RWPE2 (cell line): ENCODE results near the gene KNOP1.

ENCODE experiments used
- ATAC-seq: fragments of 200-7000 bp; cut with Tn5 transposase; 3 replicates; pipeline ENCODE4 v1.9.1; 2021; ENCODE audit warnings: low read depth
- DNase-seq: peaks from one replicate; pipeline ENCODE4 v3.0.0-alpha.2; 2020; ENCODE audit warnings: low spot score
- H3K27ac ChIP-seq: fragments of 450-650 bp; 2 replicates; pipeline ENCODE4 v1.5.1; 2017; ENCODE audit warnings: mild to moderate bottlenecking; ENCODE audit not compliant: poor library complexity, severe bottlenecking
- H3K27me3 ChIP-seq: fragments of 250-450 bp; sonication (Bioruptor Pico); 2 replicates; pipeline ENCODE4 v1.5.1; 2021; ENCODE audit warnings: mild to moderate bottlenecking, moderate library complexity; ENCODE audit not compliant: insufficient read depth, poor library complexity, severe bottlenecking
- H3K36me3 ChIP-seq: fragments of 250-450 bp; sonication (Bioruptor Pico); 2 replicates; pipeline ENCODE4 v1.5.1; 2020; ENCODE audit warnings: low read depth, mild to moderate bottlenecking, moderate library complexity
- H3K4me1 ChIP-seq: fragments of 250-450 bp; sonication (Bioruptor Pico); 2 replicates; pipeline ENCODE4 v1.5.1; 2021; ENCODE audit warnings: mild to moderate bottlenecking, moderate library complexity; ENCODE audit not compliant: insufficient read depth, poor library complexity, severe bottlenecking
- H3K4me3 ChIP-seq: fragments of 250-450 bp; sonication (Bioruptor Pico); 2 replicates; pipeline ENCODE4 v1.5.1; 2021; ENCODE audit warnings: mild to moderate bottlenecking, moderate library complexity; ENCODE audit not compliant: severe bottlenecking
- H3K9me3 ChIP-seq: fragments of 250-450 bp; sonication (Bioruptor Pico); 2 replicates; pipeline ENCODE4 v1.5.1; 2021; ENCODE audit warnings: mild to moderate bottlenecking, moderate library complexity; ENCODE audit not compliant: severe bottlenecking
- TF ChIP-seq, protein P1 (sequence below): fragments of 450-650 bp; IDR thresholded peaks from one replicate; pipeline ENCODE4 v1.5.1; 2017; ENCODE audit warnings: mild to moderate bottlenecking, moderate library complexity; ENCODE audit not compliant: poor library complexity, severe bottlenecking

Gene KNOP1

DNA sequence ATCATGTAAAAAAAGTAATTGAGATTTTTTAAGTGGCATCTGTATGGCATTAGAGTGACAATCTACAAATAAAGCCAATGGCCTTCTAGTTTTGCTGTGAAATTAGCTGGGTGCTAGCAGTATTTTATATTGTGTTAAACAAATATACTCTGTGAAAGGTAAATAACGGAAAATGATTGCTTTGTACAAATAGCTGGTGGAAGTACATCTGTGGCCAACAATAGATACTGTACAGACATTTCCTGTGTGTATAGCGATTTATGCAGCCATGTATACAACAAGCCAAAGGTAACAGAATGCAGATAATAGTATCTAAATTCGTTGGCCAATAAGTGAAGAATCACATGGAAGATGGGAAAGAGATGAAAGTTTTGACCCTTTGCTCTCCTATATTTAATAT, 26.6 kb upstream of the KNOP1 start:
- Histone ChIP-seq H3K4me1 (peaks cover 11% of the 10 kb centered on the region), H3K27me3 (no peaks in the 10 kb centered on the region), H3K9me3 (no peaks in the 10 kb centered on the region), H3K4me3 (no peak overlapping the region), H3K36me3 (no peaks in the 10 kb centered on the region), H3K27ac (no peak overlapping the region)
- TF ChIP-seq, protein P1, sequence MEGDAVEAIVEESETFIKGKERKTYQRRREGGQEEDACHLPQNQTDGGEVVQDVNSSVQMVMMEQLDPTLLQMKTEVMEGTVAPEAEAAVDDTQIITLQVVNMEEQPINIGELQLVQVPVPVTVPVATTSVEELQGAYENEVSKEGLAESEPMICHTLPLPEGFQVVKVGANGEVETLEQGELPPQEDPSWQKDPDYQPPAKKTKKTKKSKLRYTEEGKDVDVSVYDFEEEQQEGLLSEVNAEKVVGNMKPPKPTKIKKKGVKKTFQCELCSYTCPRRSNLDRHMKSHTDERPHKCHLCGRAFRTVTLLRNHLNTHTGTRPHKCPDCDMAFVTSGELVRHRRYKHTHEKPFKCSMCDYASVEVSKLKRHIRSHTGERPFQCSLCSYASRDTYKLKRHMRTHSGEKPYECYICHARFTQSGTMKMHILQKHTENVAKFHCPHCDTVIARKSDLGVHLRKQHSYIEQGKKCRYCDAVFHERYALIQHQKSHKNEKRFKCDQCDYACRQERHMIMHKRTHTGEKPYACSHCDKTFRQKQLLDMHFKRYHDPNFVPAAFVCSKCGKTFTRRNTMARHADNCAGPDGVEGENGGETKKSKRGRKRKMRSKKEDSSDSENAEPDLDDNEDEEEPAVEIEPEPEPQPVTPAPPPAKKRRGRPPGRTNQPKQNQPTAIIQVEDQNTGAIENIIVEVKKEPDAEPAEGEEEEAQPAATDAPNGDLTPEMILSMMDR, result no peak
- DNase-seq (no peak), ATAC-seq (no peak)

DNA sequence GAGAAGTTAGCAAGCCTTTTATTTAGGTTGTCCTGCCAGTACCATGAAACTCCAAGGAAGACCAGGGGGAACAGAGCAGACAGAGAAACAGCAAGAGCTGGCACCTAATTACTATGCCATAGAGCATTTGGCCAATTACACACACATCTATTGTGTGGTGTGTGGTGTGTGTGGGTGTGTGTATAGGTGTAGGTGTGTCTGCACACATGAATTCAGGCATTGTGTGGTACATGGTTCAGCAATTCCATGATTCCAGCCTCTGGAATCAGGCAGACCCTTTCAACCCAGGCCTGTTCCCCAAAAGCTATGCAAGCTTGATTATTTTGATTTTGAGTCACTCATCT, 25.8 kb upstream of the KNOP1 start:
- no peak for ATAC-seq
- no peak for DNase-seq
- Histone ChIP-seq H3K27ac (no peak overlapping the region), H3K4me3 (no peak overlapping the region), H3K27me3 (no peaks in the 10 kb centered on the region), H3K4me1 (peaks cover 7% of the 10 kb centered on the region), H3K36me3 (no peaks in the 10 kb centered on the region), H3K9me3 (no peaks in the 10 kb centered on the region)
- TF ChIP-seq, protein P1, result no peak

DNA sequence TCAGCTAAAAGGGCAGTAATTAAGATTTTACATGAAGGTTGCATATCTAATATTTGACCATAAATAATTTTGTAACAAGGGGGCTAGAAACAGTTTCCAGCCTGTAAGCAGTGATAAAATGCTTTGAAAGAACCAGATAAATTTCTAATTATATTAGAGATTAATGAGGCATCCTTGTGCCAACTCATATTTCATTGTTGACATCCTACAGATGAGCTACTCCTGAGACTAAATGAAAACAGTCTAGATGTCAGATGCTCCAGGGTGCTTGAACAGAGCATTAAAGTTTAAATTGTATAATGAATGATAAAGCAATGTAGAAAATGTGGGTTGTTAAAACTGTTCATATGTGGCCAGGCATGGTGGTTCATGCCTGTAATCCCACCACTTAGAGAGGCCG, 23.3 kb upstream of the KNOP1 start:
- no peak overlapping the region for H3K4me3 ChIP-seq
- H3K36me3 ChIP-seq, result 0 out of 2 replicates have a peak, but pooled peaks cover 6% of the 10 kb centered on the region
- TF ChIP-seq, protein P1, result no peak
- ATAC-seq (no peak), DNase-seq (no peak)
- no peaks in the 10 kb centered on the region for H3K9me3 ChIP-seq
- no peak overlapping the region for H3K27ac ChIP-seq
- H3K27me3 ChIP-seq, result no peaks in the 10 kb centered on the region
- H3K4me1 ChIP-seq, result no peaks in the 10 kb centered on the region

DNA sequence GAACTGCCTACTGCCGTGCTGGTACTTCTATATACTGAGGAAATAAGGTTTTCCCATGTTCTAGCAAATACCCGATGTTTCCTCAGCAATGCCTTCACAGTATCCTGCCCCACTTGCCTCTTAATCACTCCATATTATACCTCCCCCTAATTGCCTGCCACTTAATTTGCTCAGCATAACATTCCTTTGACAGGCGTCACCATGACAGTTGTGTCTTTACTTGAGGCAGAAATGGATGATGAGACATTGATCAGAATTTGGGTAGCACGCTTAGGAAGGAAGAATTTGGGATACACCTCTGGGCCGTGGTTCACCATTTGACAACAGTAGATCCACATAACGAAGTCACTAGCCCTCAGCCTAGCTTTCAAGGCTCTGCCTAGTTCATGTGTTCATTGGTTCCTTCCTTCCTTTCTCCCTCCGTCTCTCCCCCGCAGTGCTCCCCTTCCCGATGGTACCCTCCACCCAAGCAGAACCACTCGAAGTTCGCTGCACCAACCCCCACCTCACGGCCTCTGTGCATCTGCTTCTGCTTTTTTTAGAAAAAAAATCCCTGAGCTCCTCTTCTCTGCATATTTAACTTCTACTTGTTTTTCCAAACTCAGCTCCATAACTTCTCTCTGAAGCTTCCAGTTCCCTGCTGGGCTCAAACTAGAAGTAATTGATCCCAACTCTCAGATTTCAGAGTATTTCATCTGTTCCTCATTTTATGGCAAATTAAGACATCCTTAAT, 19.4 kb upstream of the KNOP1 start:
- Histone ChIP-seq H3K27ac (no peak overlapping the region), H3K9me3 (no peaks in the 10 kb centered on the region), H3K4me3 (no peak overlapping the region), H3K4me1 (no peaks in the 10 kb centered on the region), H3K27me3 (no peaks in the 10 kb centered on the region), H3K36me3 (0 out of 2 replicates have a peak, but pooled peaks cover 6% of the 10 kb centered on the region)
- TF ChIP-seq, protein P1, result no peak
- ATAC-seq (no peak), DNase-seq (no peak)

DNA sequence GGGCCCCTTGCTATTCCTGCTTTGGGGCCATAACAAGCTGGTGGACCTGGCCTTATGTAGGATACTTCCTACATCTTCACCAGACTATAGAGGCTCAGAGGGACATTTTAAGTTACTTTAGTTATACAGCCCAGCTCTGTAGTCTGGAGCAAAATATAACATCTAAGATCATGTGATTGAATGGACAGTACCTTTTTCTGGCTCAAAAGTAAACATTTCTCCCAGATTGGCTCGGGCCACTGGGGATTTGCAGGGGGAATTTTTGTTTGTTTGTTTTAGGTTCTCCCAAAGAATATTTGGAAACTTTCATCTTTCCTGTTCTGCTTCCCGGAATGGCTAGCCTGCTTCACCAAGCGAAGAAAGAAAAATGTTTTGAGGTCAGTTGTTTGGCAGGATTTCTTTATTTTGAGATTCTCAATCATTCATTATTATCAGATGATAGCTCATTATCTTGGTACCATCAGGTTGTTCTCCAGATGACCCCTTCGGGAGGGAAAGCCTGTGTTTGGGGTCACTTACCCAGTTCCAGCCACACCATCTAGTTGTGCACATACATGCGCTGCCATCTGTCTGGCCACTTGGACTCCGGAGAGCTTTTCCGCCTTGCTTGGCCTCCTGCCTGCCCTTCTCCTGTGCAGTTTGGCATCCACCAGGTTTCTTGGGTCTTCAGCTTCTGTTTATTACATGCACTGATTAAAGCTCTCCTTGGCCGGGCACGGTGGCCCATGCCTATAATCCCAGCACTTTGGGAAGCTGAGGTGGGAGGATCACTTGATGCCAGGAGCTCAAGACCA, 17.2 kb upstream of the KNOP1 start:
- H3K9me3 ChIP-seq, result no peaks in the 10 kb centered on the region
- TF ChIP-seq, protein P1, result no peak
- no peak overlapping the region for H3K4me3 ChIP-seq
- ATAC-seq, result no peak
- H3K4me1 ChIP-seq, result no peaks in the 10 kb centered on the region
- H3K36me3 ChIP-seq, result 0 out of 2 replicates have a peak, but pooled peaks cover 6% of the 10 kb centered on the region
- no peak for DNase-seq
- no peaks in the 10 kb centered on the region for H3K27me3 ChIP-seq
- no peak overlapping the region for H3K27ac ChIP-seq
